ENCODE data around the gene KCTD5.

DNA sequence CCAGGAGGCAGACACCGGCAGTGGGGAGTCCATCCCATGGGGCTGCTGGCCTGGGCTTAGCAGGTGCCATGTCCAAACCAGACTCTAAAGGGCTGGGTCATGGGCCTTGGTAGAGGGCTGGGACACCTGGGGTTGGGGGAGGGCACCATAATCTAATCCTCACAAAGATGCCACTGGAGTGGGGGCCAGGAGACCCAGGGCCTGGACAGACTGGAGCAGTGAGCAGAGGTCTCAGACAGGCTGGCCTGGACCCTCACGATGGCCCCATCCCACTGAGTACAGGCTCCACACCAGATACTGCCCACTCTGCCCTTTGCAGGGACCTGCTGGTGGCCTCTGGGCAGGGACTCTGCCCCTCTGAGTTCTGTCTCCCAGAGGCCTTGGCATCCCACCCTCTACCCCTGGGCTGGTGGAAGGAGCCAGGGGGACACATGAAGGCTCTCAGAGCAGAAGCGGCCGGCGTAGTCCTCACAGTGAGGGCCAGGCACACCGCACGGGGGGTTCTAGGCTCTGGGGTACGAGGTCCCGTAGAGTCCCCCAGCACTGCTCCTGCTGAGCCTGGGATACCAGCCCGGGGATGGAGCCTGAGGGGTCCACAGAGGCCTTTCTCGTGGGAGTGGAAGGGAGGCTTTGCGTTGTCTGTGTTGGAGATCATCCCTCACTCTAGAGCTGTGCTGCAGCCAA lies 60.1 kb downstream of the KCTD5 start:
- TF ChIP-seq EZH2 (IDR thresholded peaks at IDR 0.05; ENCODE audit: insufficient read depth, low read length), result no peak
- TF ChIP-seq, protein P1, sequence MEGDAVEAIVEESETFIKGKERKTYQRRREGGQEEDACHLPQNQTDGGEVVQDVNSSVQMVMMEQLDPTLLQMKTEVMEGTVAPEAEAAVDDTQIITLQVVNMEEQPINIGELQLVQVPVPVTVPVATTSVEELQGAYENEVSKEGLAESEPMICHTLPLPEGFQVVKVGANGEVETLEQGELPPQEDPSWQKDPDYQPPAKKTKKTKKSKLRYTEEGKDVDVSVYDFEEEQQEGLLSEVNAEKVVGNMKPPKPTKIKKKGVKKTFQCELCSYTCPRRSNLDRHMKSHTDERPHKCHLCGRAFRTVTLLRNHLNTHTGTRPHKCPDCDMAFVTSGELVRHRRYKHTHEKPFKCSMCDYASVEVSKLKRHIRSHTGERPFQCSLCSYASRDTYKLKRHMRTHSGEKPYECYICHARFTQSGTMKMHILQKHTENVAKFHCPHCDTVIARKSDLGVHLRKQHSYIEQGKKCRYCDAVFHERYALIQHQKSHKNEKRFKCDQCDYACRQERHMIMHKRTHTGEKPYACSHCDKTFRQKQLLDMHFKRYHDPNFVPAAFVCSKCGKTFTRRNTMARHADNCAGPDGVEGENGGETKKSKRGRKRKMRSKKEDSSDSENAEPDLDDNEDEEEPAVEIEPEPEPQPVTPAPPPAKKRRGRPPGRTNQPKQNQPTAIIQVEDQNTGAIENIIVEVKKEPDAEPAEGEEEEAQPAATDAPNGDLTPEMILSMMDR (IDR thresholded peaks at IDR 0.05; ENCODE audit: insufficient read depth, low read depth, low read length), result no peak
